Suprapubic skin (tissue), 3 donors: ENCODE data around the gene AMOTL1.

ENCODE experiments used
- POLR2A ChIP-seq, 2 donors: fragments of 450-650 bp; IDR thresholded peaks; one replicate each; pipeline ENCODE4 v1.6.1; 2017; ENCODE audit warnings: antibody characterized with exemption in 2 of 2, mild to moderate bottlenecking in 2 of 2, moderate library complexity in 2 of 2
- TF ChIP-seq, protein P1 (sequence below), 2 donors: fragments of 200-600 bp in 1 of 2; fragments of 450-650 bp in 1 of 2; sonication (generic) in 1 of 2; IDR thresholded peaks; one replicate each; pipeline ENCODE4 v1.5.1; 2016 to 2019; ENCODE audit warnings: antibody characterized with exemption in 2 of 2, mild to moderate bottlenecking in 1 of 2, moderate library complexity in 1 of 2

DNA sequence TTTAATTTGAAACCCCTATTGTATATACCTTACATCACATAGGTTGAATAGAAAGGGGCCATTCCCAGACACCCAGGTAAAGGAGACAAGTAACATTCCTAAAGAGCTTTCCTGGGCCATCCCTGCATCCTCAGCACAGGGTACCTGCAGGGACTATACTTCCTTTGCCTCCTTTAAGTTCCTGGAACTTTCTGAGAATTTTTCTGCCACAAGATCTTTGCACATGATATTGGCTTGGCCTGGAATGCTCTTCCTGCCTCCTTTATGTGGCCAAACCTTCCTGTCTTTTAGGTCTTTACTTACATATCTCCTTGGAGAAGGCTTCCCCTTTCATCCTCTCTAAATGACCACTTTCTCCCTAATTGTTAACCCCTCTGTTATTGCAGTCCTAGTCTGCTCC is 7.9 kb upstream of the AMOTL1 start:
- TF ChIP-seq, protein P1, sequence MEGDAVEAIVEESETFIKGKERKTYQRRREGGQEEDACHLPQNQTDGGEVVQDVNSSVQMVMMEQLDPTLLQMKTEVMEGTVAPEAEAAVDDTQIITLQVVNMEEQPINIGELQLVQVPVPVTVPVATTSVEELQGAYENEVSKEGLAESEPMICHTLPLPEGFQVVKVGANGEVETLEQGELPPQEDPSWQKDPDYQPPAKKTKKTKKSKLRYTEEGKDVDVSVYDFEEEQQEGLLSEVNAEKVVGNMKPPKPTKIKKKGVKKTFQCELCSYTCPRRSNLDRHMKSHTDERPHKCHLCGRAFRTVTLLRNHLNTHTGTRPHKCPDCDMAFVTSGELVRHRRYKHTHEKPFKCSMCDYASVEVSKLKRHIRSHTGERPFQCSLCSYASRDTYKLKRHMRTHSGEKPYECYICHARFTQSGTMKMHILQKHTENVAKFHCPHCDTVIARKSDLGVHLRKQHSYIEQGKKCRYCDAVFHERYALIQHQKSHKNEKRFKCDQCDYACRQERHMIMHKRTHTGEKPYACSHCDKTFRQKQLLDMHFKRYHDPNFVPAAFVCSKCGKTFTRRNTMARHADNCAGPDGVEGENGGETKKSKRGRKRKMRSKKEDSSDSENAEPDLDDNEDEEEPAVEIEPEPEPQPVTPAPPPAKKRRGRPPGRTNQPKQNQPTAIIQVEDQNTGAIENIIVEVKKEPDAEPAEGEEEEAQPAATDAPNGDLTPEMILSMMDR (IDR thresholded peaks at IDR 0.05) = no peak
- no peak for TF ChIP-seq POLR2A (IDR thresholded peaks at IDR 0.05)
